GM18505 (cell line): Measurements from ENCODE around the gene EPS8.
"Not testable (repeated sequence)": the region's sequence is repeated elsewhere in the genome, so short reads cannot be mapped to it uniquely, and the experiment has no call there.

Experiments
- ATAC-seq: cut with Tn5 transposase; IDR thresholded peaks from one replicate; pipeline ENCODE4 v1.9.1; 2021; ENCODE audit not compliant: unreplicated experiment
- POLR2A ChIP-seq: IDR thresholded peaks from 4 replicates; pipeline ENCODE4 v1.6.1; 2011; ENCODE audit warnings: borderline replicate concordance; ENCODE audit not compliant: insufficient read depth, insufficient read length; ENCODE audit errors: extremely low read depth

The EPS8 gene

DNA sequence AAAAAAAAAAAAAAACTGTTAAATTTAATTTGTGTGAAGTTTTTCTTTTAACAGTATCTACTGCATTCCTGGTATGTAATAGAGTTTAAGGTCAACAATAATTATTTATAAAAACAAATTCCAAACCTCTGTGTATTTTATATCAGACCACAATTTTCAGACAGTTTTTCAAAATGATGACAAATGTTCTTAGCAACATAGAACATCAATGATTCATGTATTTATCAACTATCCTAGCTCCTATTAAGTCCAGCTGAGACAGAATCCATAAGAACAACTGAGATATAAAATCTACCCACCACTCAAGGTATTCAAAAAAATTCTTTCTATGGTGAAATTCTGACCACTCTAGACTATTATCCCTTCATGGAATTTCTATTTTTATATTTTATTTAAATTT is 144.5 kb downstream of the EPS8 start:
- ATAC-seq, result no peak

DNA sequence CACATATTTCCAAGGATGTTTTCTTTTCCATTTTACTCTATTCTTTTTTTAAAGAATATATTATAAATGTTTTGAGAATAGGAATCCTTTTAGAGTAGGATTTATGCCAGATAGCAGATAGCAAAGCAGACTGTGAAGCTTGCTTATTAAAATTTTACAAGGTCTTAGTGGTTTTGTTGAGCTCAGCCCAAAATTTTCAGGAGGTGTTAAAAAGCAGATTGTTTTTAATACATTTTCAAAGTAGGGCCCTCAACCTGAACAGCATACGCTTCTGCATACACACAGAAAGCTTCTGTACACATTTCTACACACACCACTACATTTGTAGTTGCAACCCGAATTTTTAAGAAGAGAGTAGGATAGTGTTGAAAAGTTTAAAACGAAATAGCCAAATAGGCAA is 151.0 kb downstream of the EPS8 start:
- no peak for ATAC-seq
- no peak for TF ChIP-seq POLR2A

More for the DNA sequence above, 144.5 kb downstream of the EPS8 start:
- no peak for TF ChIP-seq POLR2A

GRCh38 chr12:15636060-15636890 is 152.9 kb downstream of the EPS8 start:
- TF ChIP-seq POLR2A, result no peak
- ATAC-seq, result no peak

GRCh38 chr12:15634010-15634683 is 155.0 kb downstream of the EPS8 start:
- ATAC-seq, result no peak
- no peak for TF ChIP-seq POLR2A

DNA sequence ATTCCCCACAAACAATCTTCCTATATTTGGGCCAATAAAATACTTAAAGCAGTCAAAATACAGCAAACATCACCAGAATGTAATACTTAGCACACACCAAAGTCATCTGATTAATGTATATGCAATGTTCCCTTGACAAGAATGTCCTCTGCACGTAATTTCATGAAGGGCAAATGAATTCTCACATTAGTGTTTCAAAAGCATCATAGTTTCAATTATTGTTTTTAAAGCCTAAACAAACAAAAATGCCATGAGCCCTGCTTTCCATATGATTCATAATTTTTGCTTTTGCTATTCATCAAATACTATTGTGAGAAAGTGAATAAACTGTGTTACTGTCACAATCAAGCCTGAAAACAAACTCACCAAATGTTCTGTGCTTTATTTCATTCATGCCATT is 156.0 kb downstream of the EPS8 start:
- TF ChIP-seq POLR2A, result no peak
- ATAC-seq, result no peak

DNA sequence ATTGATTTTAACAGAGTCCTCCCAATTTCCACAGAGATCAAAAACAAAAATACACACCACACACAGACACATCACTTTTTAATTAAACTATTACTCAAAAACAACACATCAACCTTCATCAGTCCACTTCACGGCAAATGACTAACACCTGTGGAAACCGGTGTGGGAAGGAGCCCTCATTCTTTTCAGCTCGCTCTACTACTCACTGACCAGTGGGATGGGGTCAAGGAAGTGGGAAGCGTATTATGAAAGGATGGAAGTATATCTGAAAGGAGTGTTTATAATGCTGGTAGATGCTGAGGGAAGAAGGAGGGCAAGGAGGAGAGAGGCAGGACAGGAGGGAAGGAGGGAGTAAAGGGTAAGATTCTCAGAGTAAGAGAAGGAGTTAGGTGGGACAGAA is 156.5 kb downstream of the EPS8 start:
- no peak for ATAC-seq
- no peak for TF ChIP-seq POLR2A

DNA sequence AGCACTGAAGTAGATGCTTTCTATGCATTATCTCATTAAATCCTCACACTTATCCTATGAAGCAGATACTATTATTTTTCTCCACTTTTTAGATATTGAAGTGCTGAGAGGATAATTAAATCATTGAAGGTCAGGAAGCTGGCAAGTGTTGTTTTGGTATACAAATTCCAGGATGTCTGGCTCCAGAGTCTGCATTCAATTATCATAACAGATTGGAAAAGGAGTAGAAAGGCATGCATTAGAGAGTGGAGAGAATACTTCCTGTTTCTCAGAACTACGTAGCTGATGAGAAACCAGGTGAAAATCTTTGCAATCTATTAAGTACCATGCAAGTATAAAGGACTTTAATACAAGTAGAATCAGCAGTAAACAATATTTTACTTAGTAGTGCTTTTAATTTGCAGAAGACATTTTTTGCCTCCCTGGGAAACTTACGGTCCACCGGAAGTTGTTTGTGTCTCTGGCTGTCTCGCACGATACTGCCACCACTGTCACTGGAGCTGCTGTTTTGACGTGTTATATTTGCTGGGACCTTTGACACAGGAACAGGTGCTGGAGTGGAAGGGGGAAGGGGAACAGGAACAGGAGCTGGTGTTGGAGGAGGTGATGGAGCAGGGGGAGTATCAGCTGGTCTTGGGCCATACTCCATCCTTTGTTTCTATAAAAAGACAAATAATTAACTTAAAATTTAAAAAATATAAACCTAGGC is 158.0 kb downstream of the EPS8 start:
- ATAC-seq, result no peak
- no peak for TF ChIP-seq POLR2A

DNA sequence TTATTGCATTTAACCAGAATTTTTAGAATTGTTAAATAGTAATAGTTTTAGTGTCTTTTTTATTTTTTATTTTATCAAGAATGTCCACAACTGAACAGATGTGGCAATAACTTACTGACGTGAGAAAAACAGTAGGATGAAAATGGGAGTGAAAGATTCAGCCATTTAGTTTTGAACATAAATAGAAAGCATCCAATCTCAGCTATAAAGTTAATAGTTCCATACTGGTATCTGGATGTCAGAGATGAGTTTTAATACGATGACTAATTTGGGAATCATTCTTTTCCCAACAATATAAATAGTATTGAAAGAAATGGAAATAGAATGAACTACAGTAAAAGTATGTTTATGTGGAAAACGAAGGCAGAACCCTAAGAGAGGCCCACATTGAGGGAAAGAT is 159.4 kb downstream of the EPS8 start:
- ATAC-seq, result no peak
- TF ChIP-seq POLR2A, result no peak

- no peak for TF ChIP-seq POLR2A
- no peak for ATAC-seq
Measured at GRCh38 chr12:15629108-15629507, 160.1 kb downstream of the EPS8 start.

DNA sequence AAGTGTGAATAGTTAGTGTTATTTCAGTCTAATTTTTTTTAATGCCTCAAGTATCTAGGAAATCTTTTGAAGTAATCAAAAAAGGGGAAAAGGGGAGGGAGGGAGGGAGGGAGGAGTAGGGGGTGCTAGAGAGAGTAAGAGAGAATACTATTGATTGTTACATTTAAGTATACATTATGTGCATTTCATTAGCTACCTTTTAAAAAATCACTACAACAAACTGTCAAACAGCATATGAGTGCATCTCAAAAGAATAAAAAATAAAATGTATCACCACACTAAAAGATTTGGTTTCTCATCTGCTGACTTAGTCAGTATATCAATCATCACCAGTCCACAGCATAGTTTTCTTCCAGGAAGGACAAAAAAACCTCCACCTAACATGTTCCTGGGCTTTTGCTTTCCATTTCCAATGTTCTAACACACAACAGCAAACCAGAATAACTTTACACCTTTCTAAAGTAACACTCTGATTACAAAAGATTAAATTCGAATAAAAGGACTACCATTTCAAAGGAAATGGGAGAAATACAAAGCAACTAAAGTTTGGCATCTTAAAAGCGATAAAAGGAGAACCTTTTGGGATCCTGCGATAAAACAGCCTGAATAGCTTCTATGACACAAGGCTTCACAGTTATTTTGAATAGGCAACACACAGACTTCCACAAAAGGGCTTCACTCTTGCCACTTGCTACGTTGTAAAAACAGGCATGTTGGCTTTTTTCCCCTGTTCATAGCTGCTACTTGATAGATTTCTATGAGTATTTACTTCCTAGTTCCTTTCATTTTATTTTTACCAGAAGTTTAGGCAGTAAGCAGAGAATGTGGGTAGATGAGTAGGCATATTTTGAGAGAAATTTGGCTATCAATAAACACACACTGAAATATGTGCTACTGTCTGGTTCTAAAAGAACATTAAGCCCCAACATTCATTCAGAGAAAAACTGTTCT is 160.9 kb downstream of the EPS8 start:
- no peak for TF ChIP-seq POLR2A
- ATAC-seq, result no peak

GRCh38 chr12:15625075-15625474 is 164.1 kb downstream of the EPS8 start:
- no peak for TF ChIP-seq POLR2A
- ATAC-seq, result no peak

- ATAC-seq, result no peak
- no peak for TF ChIP-seq POLR2A
Measured at GRCh38 chr12:15620741-15621539, 168.2 kb downstream of the EPS8 start.

DNA sequence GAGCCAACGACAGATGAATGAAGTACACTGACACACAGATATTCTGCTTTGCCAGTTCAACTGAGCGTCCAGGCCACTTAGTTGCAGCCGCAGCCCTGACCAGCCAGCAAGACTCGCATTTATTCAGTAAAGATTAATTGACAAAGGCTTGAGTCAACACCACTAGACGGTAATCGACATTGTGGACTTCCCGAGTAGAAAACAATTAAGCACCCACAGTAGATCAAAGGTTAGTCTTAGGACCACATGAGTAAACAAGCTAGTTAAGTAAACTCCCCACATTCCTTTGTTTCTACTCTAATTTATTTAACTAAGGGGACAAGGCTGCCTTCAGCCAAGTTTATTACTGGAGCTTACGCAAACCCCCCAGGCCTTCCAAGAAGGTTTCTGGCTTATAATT is 172.7 kb downstream of the EPS8 start:
- not testable (repeated sequence) for ATAC-seq
